Motor neuron (in vitro differentiated cells): Measurements from ENCODE around the gene PGGT1B. TPM values are rescaled to one million over a fixed set of nuclear protein-coding genes. Genes with fewer than 3 reads are reported as not detected.

Experiments used
- ATAC-seq, 8 experiments: fragments of 200-7000 bp; cut with Tn5 transposase; replicated peaks in 6 of 8; 2 replicates each; pipeline ENCODE4 v1.8.0; 2021; ENCODE audit warnings: mild to moderate bottlenecking in 8 of 8, moderate library complexity in 8 of 8
- H3K27ac ChIP-seq, 2 donors: fragments of 250-450 bp; sonication (Bioruptor Pico); 2 replicates each; pipeline ENCODE4 v1.9.0; 2021; ENCODE audit warnings: antibody characterized with exemption in 2 of 2, mild to moderate bottlenecking in 2 of 2, moderate library complexity in 1 of 2
- H3K4me1 ChIP-seq, 2 donors: fragments of 250-450 bp; sonication (Bioruptor Pico); replicated peaks in 1 of 2; 2 replicates each; pipeline ENCODE4 v1.6.1; 2021; ENCODE audit warnings: antibody characterized with exemption in 2 of 2, mild to moderate bottlenecking in 2 of 2, moderate library complexity in 1 of 2
- H3K4me3 ChIP-seq, 5 donors: fragments of 250-450 bp; sonication (Bioruptor Pico); 2 replicates each; pipeline ENCODE4 v1.9.0; 2021; ENCODE audit warnings: antibody characterized with exemption in 5 of 5, mild to moderate bottlenecking in 5 of 5, moderate library complexity in 4 of 5
- WGBS, 10 experiments: fragments of 450-650 bp; shearing (Covaris generic); methylation state at CpG; one replicate each; pipeline ENCODE4 v1.0.0; 2022; 5-methylcytosine and 5-hydroxymethylcytosine counted together
- in situ Hi-C, 9 experiments: fragments of 400-800 bp; cut with MboI; loops; one replicate each; pipeline ENCODE4 v1.15.0; 2021; ENCODE audit warnings: low sequenced_read_pairs in 9 of 9, low pct_unique_long_range_greater_than_20kb in 2 of 9; ENCODE audit not compliant: unreplicated experiment in 9 of 9
- total RNA-seq, 8 experiments: library from RNA; unstranded; fragments of 300-600 nt; gene quantifications; 2 replicates each; pipeline versions ENCODE4 v1.2.3 to v1.2.4, GENCODE V29; 2022

Gene PGGT1B
- total RNA-seq, 8 experiments from 2014 or later: 11.1 to 29.4 (median 17.9) TPM

DNA sequence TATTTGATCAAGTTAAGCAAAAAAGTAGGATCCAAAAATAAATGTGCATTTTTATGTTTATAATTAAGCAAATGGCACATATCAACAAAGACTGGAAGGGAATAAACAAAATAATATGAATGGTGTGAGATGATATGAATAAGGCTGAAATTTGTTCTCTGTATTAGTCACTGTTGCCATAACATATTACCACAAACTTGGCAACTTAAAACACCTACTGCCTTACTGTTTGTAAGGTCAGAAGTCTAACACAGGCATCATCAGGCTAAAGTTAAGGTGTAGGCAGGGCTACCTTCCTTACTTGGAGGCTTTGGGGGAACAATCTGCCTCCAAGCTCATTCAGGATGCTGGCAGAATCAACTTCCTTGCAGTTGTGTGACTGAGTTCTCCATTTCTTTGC is 19.3 kb downstream of the PGGT1B start:
- H3K4me1 ChIP-seq: no peaks in the 10 kb centered on the region
- in situ Hi-C loops: loop anchor here in 2 of 9 experiments (25.0 kb wide), 2 partner anchors 131 to 156 kb away; no protein-coding TSS in a partner anchor
- ATAC-seq: peak in 2 of 8 experiments; percentile 23 to 28
- no peak overlapping the region for H3K4me3 ChIP-seq
- no peak overlapping the region for H3K27ac ChIP-seq

DNA sequence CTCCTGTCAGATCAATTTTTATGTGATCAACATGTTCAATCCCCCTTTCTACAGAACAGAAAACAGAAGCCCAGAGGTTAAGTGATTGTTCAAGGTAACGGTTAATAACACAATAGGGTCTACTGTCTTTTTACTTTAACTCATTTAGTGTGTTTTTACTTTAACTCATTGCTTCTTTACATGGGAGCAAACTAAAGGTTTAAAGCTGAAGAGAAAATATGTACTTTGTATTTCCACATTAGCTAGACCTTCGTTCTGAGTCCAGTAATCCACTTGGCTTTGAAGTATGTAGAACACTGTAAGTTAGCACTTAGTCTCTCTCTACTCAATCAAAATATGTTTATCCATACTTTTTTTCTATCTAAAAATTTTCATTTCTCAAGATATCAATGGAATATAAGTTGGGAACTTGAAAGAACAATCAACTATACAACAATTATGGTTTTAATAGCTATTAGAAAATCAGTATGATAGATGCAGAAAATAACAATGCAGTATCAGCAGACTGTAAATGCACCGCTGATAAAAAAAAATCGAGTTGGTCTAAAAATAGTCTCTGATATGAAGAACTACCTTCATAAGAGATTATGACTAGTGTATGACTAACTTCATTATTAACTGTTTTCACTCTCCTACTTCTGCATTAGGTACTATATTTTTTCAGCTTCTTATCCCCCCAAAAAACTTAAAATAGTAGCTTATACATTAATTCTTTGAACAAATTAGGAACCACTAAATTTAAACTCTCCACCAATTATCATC is 20.6 kb downstream of the PGGT1B start:
- no peaks in the 10 kb centered on the region for H3K4me1 ChIP-seq
- ATAC-seq: no peak
- no peak overlapping the region for H3K27ac ChIP-seq
- no peak overlapping the region for H3K4me3 ChIP-seq
- in situ Hi-C loops: loop anchor here in 2 of 9 experiments (25.0 kb wide), 2 partner anchors 130 to 155 kb away; no protein-coding TSS in a partner anchor
- 65 to 100% (median 94%) methylated on average over 3 to 4 of the region's 4 CpGs for WGBS, 10 experiments

DNA sequence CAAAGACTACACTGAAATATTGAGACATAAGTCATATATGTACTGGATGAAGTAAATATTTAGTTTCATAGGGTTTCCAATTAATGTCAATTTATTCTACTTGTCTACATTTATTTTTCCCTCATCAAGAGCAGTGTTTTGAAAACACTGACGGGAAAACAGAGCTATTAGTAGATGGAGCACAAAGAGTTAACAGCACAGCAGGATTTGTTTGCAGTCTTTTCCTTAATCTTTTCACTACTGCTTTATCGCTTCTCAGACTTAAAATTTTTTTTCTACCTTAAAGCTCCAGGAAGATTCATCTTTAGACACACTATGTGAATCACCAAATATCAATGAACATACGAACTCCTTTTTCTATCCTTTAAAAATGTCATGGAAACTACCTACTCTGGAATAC is 25.6 kb downstream of the PGGT1B start:
- WGBS, 10 experiments: 84 to 100% (median 91%) methylated on average over 2 to 3 of the region's 3 CpGs; no CpG with 5 or more reads in 1 of the 10 experiments
- ATAC-seq: no peak
- H3K4me3 ChIP-seq: no peak overlapping the region
- H3K27ac ChIP-seq: no peak overlapping the region
- no peaks in the 10 kb centered on the region for H3K4me1 ChIP-seq
- in situ Hi-C loops: loop anchor here in 2 of 9 experiments (25.0 kb wide), 2 partner anchors 125 to 150 kb away; no protein-coding TSS in a partner anchor

DNA sequence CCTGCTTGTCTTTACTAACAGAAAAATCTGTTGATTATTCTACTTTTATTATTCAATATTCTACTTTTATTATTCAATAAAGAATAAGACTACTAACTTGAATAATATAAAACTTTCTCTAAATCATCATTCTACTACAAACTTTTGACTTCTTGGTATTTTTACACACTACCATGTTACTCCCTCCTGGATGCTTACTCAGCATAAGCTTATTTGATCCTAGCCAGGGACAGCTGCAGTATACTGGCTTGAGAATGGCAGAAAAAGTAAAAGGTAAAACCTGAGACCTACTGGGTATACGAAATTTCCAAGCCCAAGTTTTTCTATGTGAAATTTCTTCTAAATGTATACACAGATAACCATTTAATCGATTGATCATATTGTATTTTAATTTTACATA is 26.1 kb downstream of the PGGT1B start:
- Histone ChIP-seq H3K4me3 (no peak overlapping the region), H3K27ac (no peak overlapping the region), H3K4me1 (no peaks in the 10 kb centered on the region)
- in situ Hi-C loops: loop anchor here in 2 of 9 experiments (25.0 kb wide), 2 partner anchors 124 to 149 kb away; no protein-coding TSS in a partner anchor
- 73 to 100% (median 100%) methylated on average over 1 to 2 of the region's 2 CpGs; no CpG with 5 or more reads in 1 of the 10 experiments for WGBS, 10 experiments
- no peak for ATAC-seq

DNA sequence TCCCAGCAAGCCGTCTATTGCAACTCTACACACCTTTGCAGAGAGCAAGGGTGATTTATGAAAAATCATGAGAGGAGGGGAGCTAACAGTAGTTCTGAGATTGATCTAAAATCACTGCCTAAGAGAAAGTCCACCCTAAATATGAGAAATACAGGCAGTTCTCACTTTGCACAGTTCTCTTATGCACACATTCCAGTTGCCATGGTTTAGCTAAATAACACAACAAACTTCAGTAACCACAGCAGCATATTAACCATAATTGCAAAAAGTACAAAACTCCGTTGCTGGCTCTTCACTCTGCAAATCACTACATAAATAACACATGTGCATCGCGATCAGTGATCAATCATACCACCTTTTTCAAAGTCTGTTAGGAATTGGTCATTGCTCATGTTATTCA is 31.1 kb downstream of the PGGT1B start:
- in situ Hi-C loops: loop anchor here in 2 of 9 experiments (25.0 kb wide), 2 partner anchors 119 to 144 kb away; no protein-coding TSS in a partner anchor
- no peak overlapping the region for H3K4me3 ChIP-seq
- no peak overlapping the region for H3K27ac ChIP-seq
- WGBS, 10 experiments: 28 to 100% (median 83%) methylated on average over 1 to 4 of the region's 4 CpGs; no CpG with 5 or more reads in 2 of the 10 experiments
- H3K4me1 ChIP-seq: no peaks in the 10 kb centered on the region
- peak in 3 of 8 experiments; percentile 74 to 96 (median 93) for ATAC-seq

DNA sequence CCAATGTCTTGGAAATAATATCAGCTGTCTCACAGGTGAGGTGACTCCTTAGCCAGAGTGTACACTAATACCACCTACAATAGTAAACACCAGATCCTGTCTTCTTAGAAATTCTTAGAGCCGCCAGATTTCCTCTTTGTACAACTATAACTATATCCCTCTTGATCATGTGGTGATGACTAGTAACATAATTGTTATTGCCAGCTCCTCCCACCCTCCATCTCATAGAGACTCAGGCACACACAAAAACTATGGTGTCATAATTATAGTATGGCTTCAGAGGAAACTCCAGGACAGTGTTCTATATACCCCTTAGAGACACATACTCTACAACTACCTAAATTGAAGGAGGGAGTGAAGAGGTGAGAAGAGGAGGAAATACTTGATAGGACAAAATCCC is 33.1 kb downstream of the PGGT1B start:
- H3K4me1 ChIP-seq: no peaks in the 10 kb centered on the region
- in situ Hi-C loops: loop anchor here in 2 of 9 experiments (25.0 kb wide), 2 partner anchors 117 to 142 kb away; no protein-coding TSS in a partner anchor
- 86 to 100% (median 100%) methylated on average over 1 of the region's 1 CpG; no CpG with 5 or more reads in 5 of the 10 experiments for WGBS, 10 experiments
- H3K27ac ChIP-seq: no peak overlapping the region
- no peak overlapping the region for H3K4me3 ChIP-seq
- no peak for ATAC-seq

DNA sequence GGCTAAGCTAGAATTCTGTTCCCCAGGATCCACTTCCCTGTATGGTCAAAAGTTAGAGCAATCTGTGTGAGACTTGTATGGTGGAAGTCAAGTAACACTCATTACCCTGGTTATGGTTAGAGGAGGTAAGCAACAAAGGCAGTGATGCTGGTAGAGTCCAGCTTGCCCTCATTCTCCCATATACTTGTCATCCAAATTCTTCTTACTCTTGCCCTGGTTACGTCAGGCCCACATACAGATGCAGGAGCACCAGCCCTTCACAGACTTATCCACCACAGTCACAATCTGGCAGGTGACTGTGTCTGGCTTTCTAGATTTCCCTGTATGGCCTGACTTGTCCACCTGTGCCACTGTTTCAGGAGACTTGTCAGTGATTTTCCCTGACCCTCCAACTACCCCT is 35.4 kb downstream of the PGGT1B start:
- H3K4me1 ChIP-seq: no peaks in the 10 kb centered on the region
- ATAC-seq: no peak
- H3K4me3 ChIP-seq: no peak overlapping the region
- WGBS, 10 experiments: 75 to 100% (median 100%) methylated on average over 1 of the region's 1 CpG; no CpG with 5 or more reads in 3 of the 10 experiments
- in situ Hi-C loops: loop anchor here in 2 of 9 experiments (25.0 kb wide), 2 partner anchors 115 to 140 kb away; no protein-coding TSS in a partner anchor
- no peak overlapping the region for H3K27ac ChIP-seq

DNA sequence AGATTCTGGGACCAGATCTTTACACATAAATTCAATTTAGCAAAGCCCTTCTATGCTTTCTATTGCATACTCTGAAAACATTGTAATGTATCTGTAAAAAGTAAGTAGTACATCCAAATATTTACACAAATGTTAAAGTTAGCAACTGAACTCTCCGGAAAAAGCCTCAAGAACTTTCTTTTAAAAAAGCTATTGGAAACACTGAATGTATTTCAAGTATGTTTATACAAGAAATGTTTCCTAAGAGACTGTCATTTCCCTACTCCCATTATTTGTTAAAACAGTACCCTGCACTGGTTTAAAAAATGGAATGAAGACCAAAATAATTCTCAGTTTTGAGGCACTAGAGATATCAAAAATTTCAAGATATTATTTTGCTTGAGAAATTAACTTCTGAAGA is 48.1 kb downstream of the PGGT1B start:
- in situ Hi-C loops: no loop called here
- peak in 1 of 8 experiments; percentile 26 for ATAC-seq
- 67 to 100% (median 100%) methylated on average over 1 of the region's 1 CpG; no CpG with 5 or more reads in 1 of the 10 experiments for WGBS, 10 experiments
- H3K27ac ChIP-seq: no peak overlapping the region
- H3K4me1 ChIP-seq: no peaks in the 10 kb centered on the region
- H3K4me3 ChIP-seq: no peak overlapping the region

DNA sequence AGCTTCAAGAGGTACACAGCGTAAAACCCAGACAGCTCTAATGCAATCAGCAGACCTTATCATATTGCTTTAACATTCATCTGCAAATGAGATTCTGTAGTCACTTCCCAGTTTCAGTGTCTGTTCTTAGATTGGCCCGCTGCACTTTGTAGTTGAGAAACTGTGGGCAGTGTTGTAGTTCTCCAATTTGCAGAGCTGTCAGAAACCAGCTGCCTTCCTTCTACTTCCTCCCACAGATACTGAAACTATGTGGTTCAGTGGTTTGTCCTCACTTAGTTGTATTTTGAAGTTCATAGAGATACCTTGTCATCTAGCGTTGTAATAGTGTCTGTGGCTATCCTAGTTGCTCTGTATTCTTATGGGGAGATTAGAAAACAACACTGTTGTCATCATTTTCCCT is 53.4 kb downstream of the PGGT1B start:
- WGBS, 10 experiments: 89 to 100% (median 100%) methylated on average over 1 to 3 of the region's 3 CpGs; no CpG with 5 or more reads in 2 of the 10 experiments
- in situ Hi-C loops: no loop called here
- Histone ChIP-seq H3K4me3 (no peak overlapping the region), H3K27ac (no peak overlapping the region), H3K4me1 (no peaks in the 10 kb centered on the region)
- no peak for ATAC-seq

DNA sequence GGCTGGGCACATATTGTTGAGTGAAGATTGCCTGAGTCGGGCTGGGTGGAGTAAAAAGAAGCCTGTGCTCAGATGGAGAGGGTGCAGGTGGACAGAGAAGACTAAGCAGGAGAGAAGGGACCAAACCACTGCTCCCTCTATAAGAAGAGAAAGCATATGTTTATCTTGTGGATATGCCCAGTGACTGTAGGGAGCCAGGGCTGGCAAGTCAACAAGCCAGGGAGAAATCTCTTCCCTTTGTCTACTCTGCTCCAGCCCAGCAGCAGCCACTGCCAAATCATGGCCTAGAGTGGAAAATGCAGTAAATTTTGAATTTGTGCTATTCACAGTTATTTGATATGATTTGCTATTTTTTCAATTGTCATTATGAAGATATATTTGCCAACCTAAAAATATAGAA is 59.7 kb downstream of the PGGT1B start:
- Histone ChIP-seq H3K4me1 (no peaks in the 10 kb centered on the region), H3K4me3 (no peak overlapping the region), H3K27ac (no peak overlapping the region)
- in situ Hi-C loops: no loop called here
- WGBS, 10 experiments: 57 to 100% (median 92%) methylated on average over 1 of the region's 1 CpG; no CpG with 5 or more reads in 6 of the 10 experiments
- ATAC-seq: peak in 1 of 8 experiments; percentile 61

DNA sequence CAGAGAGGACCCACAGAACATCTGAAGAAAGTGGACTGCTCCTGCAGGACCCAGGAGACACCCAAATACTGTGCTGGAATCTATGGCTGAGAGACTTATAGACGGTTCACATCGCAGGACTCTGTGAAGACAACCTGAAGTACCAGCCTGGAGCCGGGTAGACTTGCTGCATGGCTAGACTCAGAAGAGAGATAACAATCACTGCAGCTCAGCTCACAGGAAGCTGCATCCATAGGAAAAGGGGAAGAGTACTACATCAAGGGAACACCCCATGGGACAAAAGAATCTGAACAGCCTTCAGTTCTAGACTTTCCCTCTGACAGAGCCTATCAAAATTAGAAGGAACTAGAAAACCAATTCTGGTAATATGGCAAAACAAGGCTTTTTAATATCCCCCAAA is 66.5 kb downstream of the PGGT1B start:
- ATAC-seq: no peak
- in situ Hi-C loops: no loop called here
- H3K4me3 ChIP-seq: no peak overlapping the region
- H3K4me1 ChIP-seq: no peaks in the 10 kb centered on the region
- 60 to 100% (median 95%) methylated on average over 1 to 3 of the region's 3 CpGs; no CpG with 5 or more reads in 3 of the 10 experiments for WGBS, 10 experiments
- no peak overlapping the region for H3K27ac ChIP-seq

DNA sequence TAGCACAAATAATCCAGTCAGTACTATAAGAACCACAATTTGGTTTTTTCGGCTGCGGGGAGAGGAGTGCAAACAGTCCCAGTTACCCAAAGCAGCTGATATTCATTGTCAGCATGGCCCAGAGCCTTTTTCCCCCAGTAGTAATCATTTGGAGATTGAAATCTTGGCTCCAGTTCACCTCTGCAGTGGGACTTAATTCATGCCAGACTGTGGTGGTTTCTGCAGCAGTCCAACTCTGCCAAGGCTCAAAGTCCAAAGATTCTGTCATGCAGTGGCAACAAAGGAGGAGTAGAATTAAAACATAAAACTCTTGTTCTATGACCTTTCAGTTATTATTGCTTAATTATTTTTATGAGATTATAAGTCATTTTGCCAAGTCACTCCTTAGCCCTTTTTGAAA is 68.0 kb downstream of the PGGT1B start:
- 100% methylated on average over 2 of the region's 2 CpGs; no CpG with 5 or more reads in 7 of the 10 experiments for WGBS, 10 experiments
- in situ Hi-C loops: no loop called here
- Histone ChIP-seq H3K4me1 (no peaks in the 10 kb centered on the region), H3K27ac (no peak overlapping the region), H3K4me3 (no peak overlapping the region)
- no peak for ATAC-seq

DNA sequence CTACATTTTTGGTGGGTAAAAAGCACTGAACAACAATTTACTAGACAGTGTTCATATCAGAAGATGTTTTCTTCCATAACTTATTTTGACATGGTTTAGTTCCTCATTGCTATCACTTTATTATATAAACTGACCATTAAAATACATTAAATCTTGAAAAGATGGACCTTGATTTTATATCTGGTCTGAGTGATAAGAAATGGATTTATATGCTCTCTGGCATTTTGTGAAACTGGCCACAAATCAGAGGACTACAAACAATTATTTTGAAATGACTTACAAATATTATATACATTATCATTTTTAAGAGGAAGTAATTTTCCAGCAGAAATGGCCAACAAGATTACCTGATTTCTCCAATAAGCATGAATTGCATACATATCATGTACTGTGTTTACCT is 69.4 kb downstream of the PGGT1B start:
- Histone ChIP-seq H3K27ac (no peak overlapping the region), H3K4me3 (no peak overlapping the region), H3K4me1 (no peaks in the 10 kb centered on the region)
- ATAC-seq: no peak
- in situ Hi-C loops: no loop called here
